ENCODE data around the gene DNAI1.
"Not testable (repeated sequence)": the region's sequence is repeated elsewhere in the genome, so short reads cannot be mapped to it uniquely, and the experiment has no call there.

Gene DNAI1

DNA sequence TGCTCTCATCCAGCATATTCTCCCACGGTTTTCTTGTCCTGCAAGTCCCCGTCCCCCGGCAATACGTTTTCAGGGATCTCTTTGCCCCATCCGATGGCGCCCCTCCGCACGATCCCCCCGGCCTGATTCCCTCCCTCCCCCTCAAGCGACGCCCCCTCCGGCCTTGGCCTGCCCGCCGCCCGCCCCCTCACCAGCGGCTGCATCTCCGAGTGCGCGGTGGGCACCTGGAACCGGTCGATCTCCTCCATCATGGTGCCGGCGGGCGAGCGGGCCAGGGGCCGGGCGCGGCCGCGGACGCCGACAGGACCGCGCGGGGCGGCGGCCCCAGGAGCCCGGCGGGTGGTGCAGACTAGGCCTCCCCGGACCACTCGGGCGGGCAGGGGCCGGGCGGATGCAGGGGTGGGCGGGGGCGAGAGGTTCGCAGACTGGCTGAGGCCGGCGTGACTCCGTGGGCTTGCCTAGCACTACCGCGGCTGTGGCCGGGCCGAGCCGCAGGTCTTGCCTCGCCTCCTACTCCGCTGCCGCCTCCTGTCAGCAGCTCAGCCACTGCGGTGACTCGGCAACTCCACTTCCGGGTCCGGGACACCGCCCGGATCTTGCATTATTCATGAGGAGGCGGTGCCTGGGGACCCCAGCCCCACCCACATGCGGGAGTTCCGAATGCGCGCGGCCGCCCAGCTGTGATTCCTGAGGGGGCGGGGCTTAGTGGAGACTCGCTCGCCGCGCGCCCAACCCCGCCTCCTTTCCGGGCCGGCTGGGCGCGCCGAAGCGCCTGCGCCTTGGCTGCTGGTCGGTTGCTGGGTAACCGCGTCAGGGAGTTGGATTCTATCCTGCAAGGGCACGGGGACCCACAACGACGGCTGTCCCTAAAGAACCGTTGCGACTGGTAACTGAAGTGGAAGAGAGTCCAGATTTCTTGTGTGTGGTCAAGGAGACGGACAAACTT lies at the start of gene DNAI1, which contains the start of gene FAM219A:
TSS of gene DNAI1 (plus strand) at position 793 of the 946 bp plus-strand sequence. CDS start 201 bp downstream, outside the sequence.
TSS of gene FAM219A (minus strand) at position 558 of the 946 bp plus-strand sequence. CDS start at position 251, 307 bp downstream.
- peak; percentile 97 to 98 (median 98) for DNase-seq (ENCODE audit: low read depth in 3 of 3, low spot score in 1 of 3)

GRCh38 chr9:34409154-34409553 lies 49.5 kb upstream of the DNAI1 start:
- no peak for DNase-seq (ENCODE audit: low read depth in 3 of 3, low spot score in 1 of 3)

DNA sequence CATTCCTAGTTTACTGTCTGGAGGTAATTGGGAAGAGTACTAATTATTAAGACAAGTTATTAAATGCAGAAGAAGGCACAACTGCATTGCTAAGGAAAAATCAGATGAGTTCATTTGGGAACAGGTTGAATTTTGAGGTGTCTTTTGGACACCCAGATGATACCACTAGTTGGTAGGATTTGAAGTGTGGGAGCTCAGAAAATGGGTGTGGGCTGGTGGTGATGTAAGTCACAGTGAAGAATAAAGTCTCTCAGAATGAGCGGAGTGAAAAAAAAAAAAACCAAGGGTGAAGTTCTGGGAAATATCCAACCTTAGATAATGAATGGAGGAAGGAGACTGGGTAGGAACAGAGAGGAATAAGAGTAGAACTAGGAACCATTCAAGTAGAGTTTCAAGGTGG lies 46.3 kb upstream of the DNAI1 start:
- DNase-seq (ENCODE audit: low read depth in 3 of 3, low spot score in 1 of 3): no peak

- no peak for DNase-seq (ENCODE audit: low read depth in 3 of 3, low spot score in 1 of 3)
Measured at GRCh38 chr9:34413231-34413852, 45.3 kb upstream of the DNAI1 start.

DNA sequence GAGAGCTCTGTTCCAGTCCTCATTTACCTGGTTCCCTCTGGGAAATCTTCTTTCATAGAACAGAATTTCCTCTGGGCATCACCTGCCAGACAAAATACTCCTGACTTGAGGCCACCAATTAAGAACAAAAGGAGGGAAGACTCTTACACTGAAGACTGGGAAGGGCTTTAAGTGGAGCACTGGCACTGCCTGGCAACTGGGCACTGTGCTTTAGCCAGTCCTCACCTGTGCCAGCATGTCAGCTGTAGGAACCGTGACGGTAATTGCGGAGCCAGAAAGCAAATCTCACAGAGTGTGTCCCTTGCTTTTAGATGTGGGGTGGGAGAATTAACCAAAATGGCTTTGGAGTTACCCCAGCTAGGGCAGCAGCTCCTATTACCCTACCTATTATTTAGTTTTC lies 40.9 kb upstream of the DNAI1 start:
- DNase-seq (ENCODE audit: low read depth in 3 of 3, low spot score in 1 of 3): no peak

DNA sequence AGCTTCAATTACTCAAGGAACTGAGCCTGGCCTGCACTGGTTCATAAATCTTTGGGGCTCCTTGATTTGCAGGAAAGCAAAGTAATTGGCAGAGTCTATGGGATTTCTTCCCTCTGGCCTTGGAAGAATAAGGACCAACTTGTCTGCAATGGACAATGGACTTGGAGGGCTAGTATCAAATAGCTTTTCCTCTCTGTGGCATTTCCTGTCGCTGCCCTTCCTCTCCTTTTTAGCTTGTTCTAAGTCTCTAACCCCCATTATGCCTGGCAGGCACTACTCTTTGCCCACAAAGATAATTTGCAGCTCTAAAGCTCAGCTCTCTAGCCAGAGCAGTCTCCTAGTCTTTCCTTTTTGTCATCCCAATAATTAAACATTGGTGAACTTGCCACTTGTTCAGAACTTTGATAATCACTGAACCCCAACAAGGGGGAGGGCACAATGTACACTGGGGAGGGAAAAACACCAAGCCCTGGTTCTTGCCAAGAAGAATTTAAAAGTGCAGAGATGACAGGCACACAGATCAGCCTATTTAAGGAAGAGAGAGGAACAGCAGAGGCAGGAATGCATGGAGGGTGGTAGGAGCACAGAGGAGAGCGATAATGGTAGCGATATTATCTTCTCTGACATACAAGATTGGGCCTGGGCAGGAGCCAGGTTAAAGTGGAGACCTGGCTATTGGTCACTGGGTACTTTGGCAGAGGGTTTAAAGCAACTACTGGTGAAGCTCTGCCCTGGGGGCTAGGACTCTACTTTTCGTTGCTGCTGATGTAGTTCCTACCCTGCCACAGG lies 38.7 kb upstream of the DNAI1 start:
- DNase-seq (ENCODE audit: low read depth in 3 of 3, low spot score in 1 of 3): no peak

- DNase-seq (ENCODE audit: low read depth in 3 of 3, low spot score in 1 of 3): no peak
Measured at GRCh38 chr9:34426347-34427074, 32.1 kb upstream of the DNAI1 start.

- DNase-seq (ENCODE audit: low read depth in 3 of 3, low spot score in 1 of 3): no peak
Measured at GRCh38 chr9:34428325-34428958, 30.2 kb upstream of the DNAI1 start.

DNA sequence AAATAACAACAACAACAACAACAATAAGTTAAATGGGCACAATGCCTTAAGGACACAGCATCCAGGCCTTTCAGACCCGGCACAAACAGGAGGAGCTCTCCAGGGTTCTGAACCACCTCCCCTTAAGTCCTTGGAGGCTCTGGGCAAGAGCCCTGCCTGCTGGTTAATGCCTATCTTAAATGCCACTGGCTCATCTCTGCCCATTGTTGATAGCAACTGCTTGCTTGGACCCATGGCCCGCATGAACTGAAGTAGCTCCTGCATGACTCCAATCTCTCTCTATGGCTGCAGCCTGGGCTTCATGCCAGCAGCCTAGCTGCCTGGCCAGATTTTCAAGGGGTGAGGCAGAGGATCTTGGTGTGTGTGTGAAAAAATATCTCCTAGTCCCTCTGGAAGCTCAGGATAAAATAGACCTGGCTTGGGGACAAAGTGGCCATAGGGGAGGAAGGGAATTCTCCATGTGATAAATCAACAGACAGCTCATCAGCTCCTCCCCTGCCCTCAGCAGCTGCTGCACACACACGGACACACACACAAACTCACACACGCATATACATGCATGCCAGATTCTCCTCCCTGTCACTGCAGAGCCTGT lies 27.7 kb upstream of the DNAI1 start:
- no peak for DNase-seq (ENCODE audit: low read depth in 3 of 3, low spot score in 1 of 3)

DNA sequence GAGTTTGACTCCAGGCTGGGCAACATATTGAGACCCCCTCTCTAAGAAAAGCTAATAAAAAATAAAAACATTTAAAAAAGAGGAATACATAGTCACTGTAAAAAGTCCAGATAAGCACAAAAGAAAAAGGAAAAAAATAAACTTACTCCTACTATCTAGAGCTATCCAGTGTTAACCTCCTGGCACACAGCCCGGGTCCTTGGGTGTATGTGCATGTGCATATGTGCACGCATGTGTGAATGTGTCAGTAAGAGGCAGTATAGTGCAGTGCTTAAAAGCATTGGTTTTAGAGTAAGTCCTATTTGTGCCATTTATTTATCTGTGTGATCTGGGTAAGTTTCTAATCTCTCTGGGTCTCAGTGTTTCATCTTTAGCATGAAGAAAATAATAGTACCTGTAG lies 26.9 kb upstream of the DNAI1 start:
- DNase-seq (ENCODE audit: low read depth in 3 of 3, low spot score in 1 of 3): no peak

- DNase-seq (ENCODE audit: low read depth in 3 of 3, low spot score in 1 of 3): peak; percentile 11 to 38 (median 20)
Measured at GRCh38 chr9:34437006-34437925, 21.3 kb upstream of the DNAI1 start.

- not testable (repeated sequence) for DNase-seq (ENCODE audit: low read depth in 3 of 3, low spot score in 1 of 3)
Measured at GRCh38 chr9:34437926-34438307, 20.7 kb upstream of the DNAI1 start.

DNA sequence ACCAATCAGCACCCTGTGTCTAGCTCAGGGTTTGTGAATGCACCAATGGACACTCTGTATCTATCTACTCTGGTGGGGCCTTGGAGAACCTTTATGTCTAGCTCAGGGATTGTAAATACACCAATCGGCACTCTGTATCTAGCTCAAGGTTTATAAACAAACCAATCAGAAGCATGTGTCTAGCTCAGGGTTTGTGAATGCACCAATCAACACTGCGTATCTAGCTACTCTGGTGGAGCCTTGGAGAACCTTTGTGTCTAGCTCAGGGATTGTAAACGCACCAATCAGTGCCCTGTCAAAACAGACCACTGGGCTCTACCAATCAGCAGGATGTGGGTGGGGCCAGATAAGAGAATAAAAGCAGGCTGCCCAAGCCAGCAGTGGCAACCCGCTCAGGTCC lies 20.1 kb upstream of the DNAI1 start:
- DNase-seq (ENCODE audit: low read depth in 3 of 3, low spot score in 1 of 3): not testable (repeated sequence)

- no peak for DNase-seq (ENCODE audit: low read depth in 3 of 3, low spot score in 1 of 3)
Measured at GRCh38 chr9:34440017-34440416, 18.6 kb upstream of the DNAI1 start.

DNA sequence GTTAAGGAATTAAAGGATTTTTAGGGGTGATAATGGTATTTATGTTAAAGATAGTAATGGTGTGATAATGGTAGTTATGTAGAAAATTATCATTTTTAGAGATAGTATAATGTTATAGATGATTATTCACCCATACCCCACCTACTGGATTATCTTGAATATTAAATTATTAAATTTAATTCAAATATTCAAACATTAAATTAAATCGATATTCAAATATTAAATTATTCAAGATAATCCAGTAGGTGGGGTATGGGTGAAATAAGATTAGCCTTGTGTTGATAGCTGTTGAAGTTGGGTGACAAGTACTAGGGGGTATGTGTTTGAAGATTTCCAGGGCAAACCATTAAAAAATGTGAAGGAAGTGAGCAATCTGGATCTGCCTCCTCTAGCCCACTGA lies 15.8 kb upstream of the DNAI1 start:
- no peak for DNase-seq (ENCODE audit: low read depth in 3 of 3, low spot score in 1 of 3)

DNA sequence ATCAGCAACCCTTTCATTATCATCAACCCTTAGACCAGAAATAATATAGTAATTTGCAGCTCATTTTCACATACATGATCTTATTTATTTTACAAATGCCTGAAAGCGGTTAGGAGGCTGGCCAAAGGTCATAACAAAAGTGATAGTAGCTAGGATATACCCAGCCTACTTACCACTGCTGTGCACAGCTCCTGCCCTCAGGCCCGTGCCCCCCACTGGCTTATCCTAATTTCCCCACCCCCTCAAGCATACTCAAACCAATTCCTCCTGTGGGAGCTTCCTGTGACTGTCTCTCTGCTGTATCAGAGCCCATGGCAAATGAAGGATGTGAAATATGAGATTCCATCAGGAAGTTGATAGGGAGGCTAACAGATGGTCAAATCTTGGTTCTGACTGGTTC lies 15.1 kb upstream of the DNAI1 start:
- DNase-seq (ENCODE audit: low read depth in 3 of 3, low spot score in 1 of 3): no peak

- DNase-seq (ENCODE audit: low read depth in 3 of 3, low spot score in 1 of 3): no peak
Measured at GRCh38 chr9:34443976-34444375, 14.6 kb upstream of the DNAI1 start.

- DNase-seq (ENCODE audit: low read depth in 3 of 3, low spot score in 1 of 3): no peak
Measured at GRCh38 chr9:34446468-34446891, 12.1 kb upstream of the DNAI1 start.

DNA sequence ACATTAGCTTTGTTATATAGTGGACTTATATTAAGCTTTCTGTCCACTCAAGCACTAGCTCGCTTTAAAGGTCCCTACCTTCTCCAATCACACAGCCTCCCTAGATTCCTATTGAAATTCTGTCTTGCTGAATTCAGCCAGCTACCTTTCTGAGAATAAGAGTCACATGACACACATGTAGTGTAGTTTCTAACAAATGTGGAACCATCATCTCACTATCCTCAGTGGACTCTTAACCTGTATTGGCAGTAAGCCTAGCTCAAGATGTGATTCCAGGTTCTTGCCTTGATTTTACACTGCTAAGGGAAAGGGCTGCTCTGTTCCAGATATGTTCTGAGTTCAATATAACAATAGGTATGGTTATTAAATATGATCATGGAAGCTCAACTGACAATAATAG lies 11.7 kb upstream of the DNAI1 start:
- DNase-seq (ENCODE audit: low read depth in 3 of 3, low spot score in 1 of 3): no peak
